HG03196 (cell line): ENCODE measurements around the gene DNAJB2.
A peak's percentile ranks its signal among the peaks of the same experiment; 100 is the strongest.
"Not testable (repeated sequence)": the region's sequence is repeated elsewhere in the genome, so short reads cannot be mapped to it uniquely, and the experiment has no call there.

ENCODE experiments used
- ATAC-seq: cut with Tn5 transposase; IDR thresholded peaks from one replicate; pipeline ENCODE4 v1.9.1; 2021; ENCODE audit not compliant: unreplicated experiment

DNAJB2 gene

GRCh38 chr2:219254590-219255201 lies 24.5 kb upstream of the DNAJB2 start:
- peak; percentile 17 for ATAC-seq

- ATAC-seq: not testable (repeated sequence)
These were observed 20.2 kb upstream of the DNAJB2 start for GRCh38 chr2:219258942-219259341.

- no peak for ATAC-seq
These were observed 17.9 kb upstream of the DNAJB2 start for GRCh38 chr2:219261024-219261855.

GRCh38 chr2:219266232-219266631 lies 12.9 kb upstream of the DNAJB2 start:
- ATAC-seq: no peak

DNA sequence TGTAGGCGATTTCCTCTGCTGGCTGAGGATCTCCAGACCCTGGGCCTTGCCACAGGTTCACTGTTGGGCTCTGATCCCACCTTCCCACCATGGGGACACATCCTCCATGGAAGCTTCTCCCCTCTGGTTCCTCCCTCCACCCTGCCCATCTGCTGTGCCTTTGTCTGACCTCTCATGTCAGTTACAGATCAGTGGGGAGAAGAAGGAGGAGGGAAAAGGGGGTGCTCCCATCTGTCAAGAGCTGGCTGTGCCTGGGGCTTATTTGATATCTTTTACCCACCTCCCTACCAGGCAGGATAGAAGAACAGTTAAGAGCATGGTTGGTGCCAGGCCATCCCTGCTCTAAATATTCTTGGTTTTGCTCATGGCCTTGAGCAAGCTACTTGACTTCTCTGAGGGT lies 12.3 kb upstream of the DNAJB2 start:
- no peak for ATAC-seq

GRCh38 chr2:219268294-219268693 lies 10.9 kb upstream of the DNAJB2 start:
- no peak for ATAC-seq

DNA sequence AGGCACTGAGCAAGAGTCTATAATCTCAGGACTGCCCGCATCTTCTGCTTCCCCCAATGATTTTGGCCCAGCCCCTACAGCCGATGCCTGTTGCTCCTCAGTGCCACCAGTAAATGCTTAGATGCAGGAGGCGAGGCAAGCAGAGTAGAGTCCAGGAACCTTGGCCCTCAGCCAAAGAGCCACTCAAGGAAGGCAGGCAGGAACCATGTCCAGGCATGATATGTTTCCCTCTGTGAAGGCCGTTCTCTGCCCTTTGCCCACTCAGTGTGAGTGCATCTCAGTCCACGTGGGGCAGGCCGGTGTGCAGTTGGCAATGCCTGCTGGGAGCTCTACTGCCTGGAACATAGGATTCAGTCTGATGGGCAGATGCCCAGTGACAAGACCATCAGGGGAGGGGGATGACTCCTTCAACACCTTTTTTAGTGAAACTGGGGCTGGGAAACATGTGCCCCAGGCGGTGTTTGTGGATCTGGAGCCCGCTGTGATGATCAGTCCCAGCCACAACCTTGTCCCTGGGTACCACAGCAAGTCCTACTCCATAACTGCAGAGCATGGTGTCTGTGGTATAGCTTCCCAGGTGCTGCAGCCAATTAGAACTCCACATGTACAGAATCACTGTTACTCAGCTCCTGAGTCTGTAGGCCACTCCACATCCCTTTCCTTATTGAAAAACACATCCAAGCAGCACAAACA lies 9.7 kb upstream of the DNAJB2 start:
- ATAC-seq: no peak

DNA sequence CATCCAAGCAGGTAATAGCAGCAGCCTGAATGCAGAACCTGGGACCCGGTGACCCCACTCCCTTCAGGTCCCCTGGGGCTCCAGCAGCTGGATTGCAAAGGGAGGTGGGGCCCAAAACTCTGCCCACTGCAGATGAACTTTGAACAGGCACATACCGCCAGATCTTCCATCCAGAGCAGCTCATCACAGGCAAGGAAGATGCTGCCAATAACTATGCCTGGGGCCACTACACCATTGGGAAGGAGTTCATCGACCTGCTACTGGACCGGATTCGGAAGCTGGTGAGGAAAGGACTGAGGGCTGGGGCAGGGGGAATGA lies 9.2 kb upstream of the DNAJB2 start:
- ATAC-seq: no peak

DNA sequence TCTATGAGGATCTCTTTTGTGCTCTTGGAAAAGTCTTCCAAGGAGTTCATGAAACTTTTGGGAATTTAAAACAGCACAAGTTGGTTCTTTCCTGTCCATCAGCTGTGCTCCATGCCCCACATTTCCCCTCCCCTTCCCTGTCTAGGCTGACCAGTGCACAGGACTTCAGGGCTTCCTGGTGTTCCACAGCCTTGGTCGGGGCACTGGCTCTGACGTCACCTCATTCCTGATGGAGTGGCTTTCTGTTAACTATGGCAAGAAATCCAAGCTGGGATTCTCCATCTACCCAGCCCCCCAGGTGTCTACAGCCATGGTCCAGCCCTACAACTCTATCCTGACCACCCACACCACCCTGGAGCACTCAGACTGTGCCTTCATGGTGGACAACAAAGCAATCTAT lies 8.1 kb upstream of the DNAJB2 start:
- ATAC-seq: no peak

DNA sequence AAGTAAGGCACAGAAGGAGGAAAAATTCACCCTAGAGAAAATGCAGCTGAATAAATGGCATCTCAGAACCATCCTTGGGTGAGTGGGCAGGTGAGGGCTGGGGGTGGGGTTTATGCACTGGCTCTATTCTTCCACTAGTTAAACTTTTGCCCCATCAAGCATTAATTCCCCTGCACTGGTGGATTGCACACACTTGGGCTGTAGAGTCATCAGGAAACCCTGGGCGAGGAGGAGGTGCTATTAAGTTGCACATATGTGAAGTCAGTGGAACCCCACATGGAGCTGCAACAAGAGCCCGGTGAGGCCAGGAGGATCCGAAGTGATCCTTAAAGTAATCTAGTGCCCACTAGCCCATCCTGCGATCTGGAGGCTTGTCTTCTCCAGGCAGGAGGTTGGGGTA lies 6.8 kb upstream of the DNAJB2 start:
- no peak for ATAC-seq

DNA sequence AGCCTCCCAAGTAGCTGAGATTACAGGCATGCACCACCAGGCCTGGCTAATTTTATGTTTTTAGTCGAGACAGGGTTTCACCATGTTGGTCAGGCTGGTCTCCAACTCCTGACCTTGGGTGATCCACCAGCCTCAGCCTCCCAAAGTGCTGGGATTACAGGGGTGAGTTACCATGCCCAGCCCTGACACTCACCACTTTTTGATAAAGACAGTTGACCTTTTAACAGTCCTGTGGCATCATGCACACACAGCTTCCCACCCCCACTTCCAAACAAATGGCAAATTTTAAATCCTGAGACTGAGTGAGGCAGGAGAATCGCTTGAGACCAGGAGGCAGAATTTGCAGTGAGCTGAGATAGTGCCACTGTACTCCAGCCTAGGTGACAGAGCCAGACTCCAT lies 6.2 kb upstream of the DNAJB2 start:
- ATAC-seq: no peak

GRCh38 chr2:219273937-219274336 lies 5.2 kb upstream of the DNAJB2 start:
- ATAC-seq: no peak

DNA sequence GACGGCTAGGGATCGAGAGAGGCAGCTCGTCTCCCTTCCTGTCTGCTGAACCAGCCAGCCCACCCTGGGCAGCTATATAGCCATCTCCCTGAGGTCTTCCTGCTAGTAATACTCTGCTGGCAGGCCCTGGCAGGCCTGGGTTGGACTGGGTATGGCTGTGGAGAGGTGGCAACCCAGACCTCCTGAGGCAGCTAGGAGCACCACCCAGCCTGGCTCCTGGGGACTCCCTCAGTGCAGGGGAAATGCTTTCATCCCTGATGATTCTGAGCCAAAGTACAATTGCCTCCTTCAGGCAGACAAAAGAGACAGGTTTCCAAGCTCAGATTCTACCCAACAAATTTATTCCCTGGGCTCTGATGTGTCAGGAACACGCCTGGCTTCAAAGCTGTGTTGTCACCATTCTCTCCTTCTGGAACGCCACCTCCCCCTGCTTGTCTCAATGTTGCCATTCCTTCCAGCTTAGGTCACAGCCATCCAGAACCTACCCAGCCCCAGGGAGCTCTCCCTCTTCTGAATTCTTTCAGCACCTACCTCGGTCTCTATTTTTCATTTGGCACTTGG lies 4.7 kb upstream of the DNAJB2 start:
- no peak for ATAC-seq

- ATAC-seq: peak; percentile 34
These were observed 1.2 kb upstream of the DNAJB2 start for GRCh38 chr2:219277703-219278654.

- no peak for ATAC-seq
These were observed 463 bp upstream of the DNAJB2 start for GRCh38 chr2:219278655-219279150.

GRCh38 chr2:219279916-219280516 lies 850 bp downstream of the DNAJB2 start:
- no peak for ATAC-seq

- no peak for ATAC-seq
These were observed 1.5 kb downstream of the DNAJB2 start for GRCh38 chr2:219280651-219281050.

DNA sequence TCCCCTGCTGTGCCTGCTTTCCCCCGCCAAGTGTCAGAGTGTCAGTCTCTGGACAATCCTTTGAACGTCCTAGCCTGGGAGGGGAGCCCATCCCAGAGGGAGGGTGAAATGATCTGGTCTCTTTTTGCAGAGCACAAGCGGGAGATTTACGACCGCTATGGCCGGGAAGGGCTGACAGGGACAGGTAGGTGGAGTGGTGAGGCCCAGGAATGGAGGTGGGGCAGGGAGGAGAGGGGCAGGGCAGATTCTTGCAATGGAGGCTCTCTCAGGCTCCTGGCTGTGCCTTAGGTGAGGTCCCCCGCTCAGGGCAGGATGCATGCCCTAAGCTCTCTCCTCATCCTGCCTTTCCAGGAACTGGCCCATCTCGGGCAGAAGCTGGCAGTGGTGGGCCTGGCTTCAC lies 2.4 kb downstream of the DNAJB2 start:
- no peak for ATAC-seq

DNA sequence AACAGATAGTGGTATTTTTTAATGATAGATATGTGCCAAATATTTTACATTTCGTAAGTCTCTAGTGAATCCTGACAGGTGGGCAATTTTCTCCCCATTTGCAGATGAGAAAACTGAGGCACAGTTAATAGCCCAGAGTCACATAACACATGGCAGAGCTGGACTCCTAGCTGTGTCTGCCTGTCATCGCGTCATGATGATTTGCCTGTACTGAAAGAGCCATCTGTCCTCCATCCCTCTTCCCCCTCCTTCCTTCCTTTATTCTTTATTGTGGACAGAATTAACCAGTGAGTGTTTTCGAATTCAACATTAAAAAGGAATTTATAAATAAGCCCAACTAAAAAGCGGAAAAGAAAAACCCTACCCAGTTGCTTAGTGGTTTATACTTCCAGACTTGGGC lies 3.2 kb downstream of the DNAJB2 start:
- no peak for ATAC-seq

- no peak for ATAC-seq
These were observed 3.9 kb downstream of the DNAJB2 start for GRCh38 chr2:219282943-219283581.
